Adrenal gland (tissue), 12 donors: Measurements from ENCODE around the gene IQGAP2. TPM values are rescaled to one million over a fixed set of nuclear protein-coding genes. Genes with fewer than 3 reads are reported as not detected.

Experiments used
- DNase-seq, 7 donors: peaks; one replicate each; pipeline ENCODE4 v3.0.0-alpha.2; 2019 to 2020
- H3K27ac ChIP-seq, 5 donors: fragments of 200-600 bp; sonication (generic) in 4 of 5; 1 replicate in 3 of 5; 2 replicates in 2 of 5; pipeline versions ENCODE4 v1.5.1 to v1.8.0; 2016 to 2020; ENCODE audit warnings: mild to moderate bottlenecking in 1 of 5
- H3K27me3 ChIP-seq: fragments of 200-600 bp; 2 replicates; pipeline ENCODE4 v1.8.0; 2021
- H3K36me3 ChIP-seq, 2 donors: fragments of 200-600 bp; replicated peaks in 1 of 2; 1 replicate in 1 of 2; 2 replicates in 1 of 2; pipeline versions ENCODE4 v1.5.1 to v1.8.0; 2018 to 2022
- H3K4me1 ChIP-seq, 2 donors: fragments of 200-600 bp; replicated peaks in 1 of 2; 1 replicate in 1 of 2; 2 replicates in 1 of 2; pipeline versions ENCODE4 v1.5.1 to v1.8.0; 2018 to 2021
- H3K4me3 ChIP-seq, 4 donors: fragments of 200-600 bp; sonication (generic) in 3 of 4; one replicate each; pipeline ENCODE4 v1.5.1; 2016 to 2018
- H3K9me3 ChIP-seq, 3 donors: fragments of 200-600 bp; sonication (generic) in 1 of 3; replicated peaks in 1 of 3; 1 replicate in 2 of 3; 2 replicates in 1 of 3; pipeline versions ENCODE4 v1.5.1 to v1.8.0; 2016 to 2021
- POLR2A ChIP-seq, 2 donors: fragments of 450-650 bp; IDR thresholded peaks; one replicate each; pipeline ENCODE4 v1.6.1; 2017; ENCODE audit warnings: antibody characterized with exemption in 2 of 2, mild to moderate bottlenecking in 2 of 2, moderate library complexity in 1 of 2
- WGBS, 4 donors: extraction: QIAGEN DNeasy Blood & Tissue Kit in 2 of 4; methylation state at CpG; one replicate each; pipeline versions ENCODE4 v1.1.5 to v1.1.7; 2013 to 2017; 5-methylcytosine and 5-hydroxymethylcytosine counted together
- intact Hi-C, 2 donors: fragments of 100-400 bp; cut with DNase I; formaldehyde crosslinking; loops; one replicate each; pipeline versions ENCODE4 v1.14.1 to v1.15.0; 2022 to 2023
- polyA plus RNA-seq, 3 donors: library from polyadenylated mRNA; stranded (reverse); fragments of 200-250 nt in 2 of 3; fragments of 350-450 nt in 1 of 3; fragmentation: Illumina TruSeq in 1 of 3; extraction: RNeasy Lipid Tissue Mini Kit (QIAGEN cat#74804) in 1 of 3; gene quantifications; one replicate each; pipeline ENCODE4 v1.2.3, GENCODE V29; 2013 to 2014
- total RNA-seq, 9 donors: library from RNA; depleted of rRNA in 4 of 9; stranded (reverse); fragments of >200 nt in 4 of 9; fragments of 120-200 nt in 1 of 9; fragmentation: NEBNext Ultra II Directional in 1 of 9; extraction: Animal tissue kit (Norgen Biotek cat#: 25700) in 1 of 9; gene quantifications; one replicate each; pipeline versions ENCODE4 v1.1.0 to v1.2.4, GENCODE V29; 2013 to 2023
- TF ChIP-seq, protein P1 (sequence below), 6 experiments: fragments of 450-650 bp in 4 of 6; fragments of 200-600 bp in 2 of 6; sonication (generic) in 1 of 6; IDR thresholded peaks; 1 replicate in 5 of 6; 2 replicates in 1 of 6; pipeline versions ENCODE4 v1.5.1 to v1.8.0; 2016 to 2021; ENCODE audit warnings: antibody characterized with exemption in 6 of 6, mild to moderate bottlenecking in 2 of 6, moderate library complexity in 1 of 6
- donor health status: healthy with polysubstance abuse.
- donor health status: Bipolar disorder and iron deficiency.
- donor health status: DM: yes; HTN: yes; CAD: no.
- donor health status: DM: no; HTN: no; CAD: no.
- donor health status: DM: no; HTN: no; CAD: no.
- donor health status: DM: yes; HTN: yes; CAD: no.

Gene IQGAP2
- total and polyA plus RNA-seq, 12 donors: 14.9 to 77.3 (median 36.1) TPM

GRCh38 chr5:76667495-76667894 is 264.4 kb downstream of the IQGAP2 start:
- Histone ChIP-seq H3K4me1 (peaks cover 6 to 8% of the 10 kb centered on the region in 2 donors), H3K9me3 (no peaks in the 10 kb centered on the region), H3K4me3 (no peak overlapping the region), H3K27me3 (no peaks in the 10 kb centered on the region), H3K27ac (peak overlapping the region in 1 of 5 donors; percentile 11), H3K36me3 (no peaks in the 10 kb centered on the region)
- 36 to 50% (median 44%) methylated on average over 2 of the region's 2 CpGs for WGBS, 4 donors
- intact Hi-C loops: no loop called here
- no peak for TF ChIP-seq POLR2A (IDR thresholded peaks at IDR 0.05)
- TF ChIP-seq, protein P1, sequence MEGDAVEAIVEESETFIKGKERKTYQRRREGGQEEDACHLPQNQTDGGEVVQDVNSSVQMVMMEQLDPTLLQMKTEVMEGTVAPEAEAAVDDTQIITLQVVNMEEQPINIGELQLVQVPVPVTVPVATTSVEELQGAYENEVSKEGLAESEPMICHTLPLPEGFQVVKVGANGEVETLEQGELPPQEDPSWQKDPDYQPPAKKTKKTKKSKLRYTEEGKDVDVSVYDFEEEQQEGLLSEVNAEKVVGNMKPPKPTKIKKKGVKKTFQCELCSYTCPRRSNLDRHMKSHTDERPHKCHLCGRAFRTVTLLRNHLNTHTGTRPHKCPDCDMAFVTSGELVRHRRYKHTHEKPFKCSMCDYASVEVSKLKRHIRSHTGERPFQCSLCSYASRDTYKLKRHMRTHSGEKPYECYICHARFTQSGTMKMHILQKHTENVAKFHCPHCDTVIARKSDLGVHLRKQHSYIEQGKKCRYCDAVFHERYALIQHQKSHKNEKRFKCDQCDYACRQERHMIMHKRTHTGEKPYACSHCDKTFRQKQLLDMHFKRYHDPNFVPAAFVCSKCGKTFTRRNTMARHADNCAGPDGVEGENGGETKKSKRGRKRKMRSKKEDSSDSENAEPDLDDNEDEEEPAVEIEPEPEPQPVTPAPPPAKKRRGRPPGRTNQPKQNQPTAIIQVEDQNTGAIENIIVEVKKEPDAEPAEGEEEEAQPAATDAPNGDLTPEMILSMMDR (IDR thresholded peaks at IDR 0.05): no peak
- peak in 1 of 7 donors; percentile 18 for DNase-seq

DNA sequence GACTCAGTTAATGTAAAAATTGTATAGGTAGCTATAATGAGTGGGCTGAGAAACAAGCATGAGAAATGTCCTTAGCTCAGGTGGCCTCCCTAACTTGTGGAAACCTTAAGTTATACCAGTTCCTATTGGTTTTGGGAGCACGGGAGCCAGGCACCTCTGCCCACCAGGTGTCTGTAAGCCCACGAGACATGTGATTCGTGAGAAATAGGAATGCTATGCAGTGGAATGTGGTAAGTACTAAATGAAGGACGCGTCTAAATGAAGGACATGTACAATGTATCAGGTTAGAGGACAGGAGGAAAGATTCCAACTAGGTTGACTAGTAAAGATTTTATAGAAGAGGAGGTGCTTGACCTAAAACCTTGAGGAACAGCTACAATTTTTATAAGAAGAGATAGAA is 266.2 kb downstream of the IQGAP2 start:
- DNase-seq: no peak
- no peaks in the 10 kb centered on the region for H3K9me3 ChIP-seq
- 92 to 97% (median 96%) methylated on average over 5 of the region's 5 CpGs for WGBS, 4 donors
- intact Hi-C loops: no loop called here
- peaks cover 6 to 8% of the 10 kb centered on the region in 2 donors for H3K4me1 ChIP-seq
- TF ChIP-seq POLR2A (IDR thresholded peaks at IDR 0.05): no peak
- TF ChIP-seq, protein P1 (IDR thresholded peaks at IDR 0.05): no peak
- no peak overlapping the region for H3K4me3 ChIP-seq
- H3K36me3 ChIP-seq: no peaks in the 10 kb centered on the region
- H3K27me3 ChIP-seq: no peaks in the 10 kb centered on the region
- H3K27ac ChIP-seq: no peak overlapping the region

DNA sequence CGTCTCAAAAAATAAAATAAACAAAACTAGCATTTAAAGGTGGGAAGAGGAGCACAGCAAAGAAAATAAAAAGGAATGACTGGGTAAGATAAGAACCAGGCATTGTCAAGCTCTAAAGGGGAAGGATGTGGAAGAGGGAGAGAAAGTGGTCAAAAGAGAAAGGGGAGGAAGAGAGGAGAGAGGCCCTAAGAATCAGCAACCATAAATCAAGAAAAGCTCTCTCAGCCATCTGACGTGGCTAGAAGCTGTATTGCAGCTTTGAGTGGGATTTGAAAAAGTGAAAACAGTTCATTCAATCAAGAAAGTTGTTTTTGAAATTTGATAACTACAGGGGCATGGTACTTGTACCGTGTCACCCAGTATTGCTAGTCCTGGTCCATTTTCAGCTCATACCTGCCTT is 267.4 kb downstream of the IQGAP2 start:
- intact Hi-C loops: no loop called here
- 82 to 91% (median 83%) methylated on average over 3 of the region's 3 CpGs for WGBS, 4 donors
- no peak for TF ChIP-seq POLR2A (IDR thresholded peaks at IDR 0.05)
- TF ChIP-seq, protein P1 (IDR thresholded peaks at IDR 0.05): no peak
- no peak for DNase-seq
- Histone ChIP-seq H3K27ac (no peak overlapping the region), H3K36me3 (no peaks in the 10 kb centered on the region), H3K9me3 (no peaks in the 10 kb centered on the region), H3K4me1 (peaks cover 6 to 13% of the 10 kb centered on the region in 2 donors), H3K27me3 (no peaks in the 10 kb centered on the region), H3K4me3 (no peak overlapping the region)

DNA sequence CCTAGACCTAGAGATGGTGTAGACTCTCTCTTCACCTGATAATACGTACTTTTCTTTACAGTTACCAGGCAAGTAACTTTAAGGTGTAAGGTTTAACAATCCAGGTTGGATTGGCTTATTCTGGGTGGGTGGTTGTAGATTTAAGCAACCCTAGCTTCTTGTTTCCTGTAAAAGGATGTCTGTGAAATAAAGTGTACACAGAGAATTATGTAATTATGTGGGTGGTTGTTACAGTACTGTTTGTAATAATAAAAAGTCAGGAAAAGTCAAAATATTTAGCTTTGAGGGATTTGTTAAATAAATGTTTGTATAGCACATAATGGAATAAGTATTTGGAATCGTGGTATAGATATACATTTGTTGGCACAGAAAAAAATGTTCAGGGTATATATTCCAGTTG is 269.2 kb downstream of the IQGAP2 start:
- no peak overlapping the region for H3K4me3 ChIP-seq
- H3K36me3 ChIP-seq: no peaks in the 10 kb centered on the region
- 77 to 87% (median 81%) methylated on average over 2 of the region's 2 CpGs for WGBS, 4 donors
- H3K9me3 ChIP-seq: no peaks in the 10 kb centered on the region
- DNase-seq: no peak
- peaks cover 6 to 12% of the 10 kb centered on the region in 2 donors for H3K4me1 ChIP-seq
- intact Hi-C loops: no loop called here
- TF ChIP-seq, protein P1 (IDR thresholded peaks at IDR 0.05): no peak
- no peak for TF ChIP-seq POLR2A (IDR thresholded peaks at IDR 0.05)
- no peak overlapping the region for H3K27ac ChIP-seq
- H3K27me3 ChIP-seq: no peaks in the 10 kb centered on the region
